ENCODE results near the gene CEP120. TPM values are rescaled to one million over a fixed set of nuclear protein-coding genes. Genes with fewer than 3 reads are reported as not detected.
A peak's percentile ranks its signal among the peaks of the same experiment; 100 is the strongest.

Gene CEP120
- total and polyA plus RNA-seq, 2 of the 4 experiments (the other 2 are of a cell fraction) = 6.7 to 46.1 TPM

- Histone ChIP-seq H3K79me1 (ENCODE audit: low read depth in 1 of 2, low read length in 2 of 2) (no peaks in the 10 kb centered on the region), H3K9me3 (ENCODE audit: control insufficient read depth, insufficient read depth, low read length) (no peaks in the 10 kb centered on the region), H3K56ac (ENCODE audit: extremely low read depth, insufficient read depth, low read length) (no peak overlapping the region), H2AFZ (replicated peaks; ENCODE audit: low read length, poor library complexity) (no peak overlapping the region), H2BK15ac (ENCODE audit: low read depth, low read length) (no peak overlapping the region), H2AK9ac (replicated peaks; ENCODE audit: low read depth, low read length, poor library complexity) (no peak overlapping the region), H3K9ac (ENCODE audit: low read depth, low read length) (no peak overlapping the region), H3K9me1 (ENCODE audit: insufficient read depth, low read length) (peaks cover 2% of the 10 kb centered on the region; the same call in 1 of the 2 replicates), H3K23ac (ENCODE audit: low read depth, low read length) (no peak overlapping the region), H3K4me1 (ENCODE audit: control insufficient read depth, insufficient read depth, low read length) (no peaks in the 10 kb centered on the region), H2AK5ac (ENCODE audit: low read depth, low read length) (no peak overlapping the region), H3K36me3 (ENCODE audit: control insufficient read depth, insufficient read depth, low read length) (no peaks in the 10 kb centered on the region), H3K27me3 (ENCODE audit: control insufficient read depth, insufficient read depth, low read length) (no peaks in the 10 kb centered on the region), H3K18ac (ENCODE audit: low read depth, low read length) (no peak overlapping the region), H3K14ac (replicated peaks; ENCODE audit: low read depth, low read length) (no peak overlapping the region), H3K27ac (ENCODE audit: insufficient read depth, low read length) (no peak overlapping the region), H3K4me2 (ENCODE audit: low read depth, low read length) (no peak overlapping the region), H4K8ac (ENCODE audit: low read depth in 2 of 2, low read length in 2 of 2) (no peak overlapping the region), H2BK20ac (ENCODE audit: low read depth, low read length) (no peak overlapping the region), H4K5ac (ENCODE audit: low read depth, low read length) (no peak overlapping the region), H4K91ac (ENCODE audit: insufficient read depth, low read depth, low read length) (no peak overlapping the region), H3K4me3 (ENCODE audit: insufficient read depth, low read depth, low read length) (no peak overlapping the region), H2BK5ac (ENCODE audit: low read depth, low read length, poor library complexity, severe bottlenecking) (no peak overlapping the region), H4K20me1 (ENCODE audit: insufficient read depth, low read length) (no peaks in the 10 kb centered on the region), H2BK120ac (ENCODE audit: low read depth, low read length) (no peak overlapping the region), H3K4ac (ENCODE audit: low read depth, low read length) (no peak overlapping the region)
- ATAC-seq (ENCODE audit: low read depth) = no peak
- ChIA-PET POLR2A (ENCODE audit: unreplicated experiment) (no interaction called here), CTCF (interaction anchor here (0.7 kb wide), 1 partner anchor 9 kb away, joined by 3 read pairs; no protein-coding TSS in a partner anchor)
- intact Hi-C loops (cut with micrococcal nuclease) = no loop called here
- DNase-seq = peak; percentile 55
- WGBS, 2 experiments (ENCODE audit: extremely low coverage in 2 of 2, insufficient read length in 1 of 2) = no CpG with 5 or more reads among the region's 1 CpG
- in situ Hi-C loops (cut with MboI; ENCODE audit: low sequenced_read_pairs) = no loop called here
- no TSS peak for BruUV-seq (replicated peaks)
- dilution Hi-C loops (cut with HindIII; ENCODE audit: low sequenced_read_pairs, unreplicated experiment) = no loop called here
- TF ChIP-seq POLR2A (IDR thresholded peaks at IDR 0.05; ENCODE audit: low read depth, low read length) (no peak), RCOR1 (IDR thresholded peaks at IDR 0.05; ENCODE audit: insufficient replicate concordance, low read length) (no peak)
These were observed 17.4 kb upstream of the CEP120 start for GRCh38 chr5:123440456-123441181.

All from IMR-90 (cell line).